GM23338 (cell line): ENCODE data around the gene CHST11. TPM values are rescaled to one million over a fixed set of nuclear protein-coding genes. Genes with fewer than 3 reads are reported as not detected.

Experiments
- ATAC-seq: fragments of 200-7000 bp; cut with Tn5 transposase; 3 replicates; pipeline ENCODE4 v1.9.1; 2020
- DNase-seq: peaks from one replicate; pipeline ENCODE4 v3.0.0-alpha.2; 2015; ENCODE audit warnings: low spot score
- H2AFZ ChIP-seq: fragments of 200-600 bp; sonication (generic); 2 replicates; pipeline ENCODE4 v1.8.0; 2016; ENCODE audit warnings: antibody characterized with exemption, mild to moderate bottlenecking, moderate library complexity
- H3F3A ChIP-seq: fragments of 200-600 bp; sonication (generic); replicated peaks from 2 replicates; pipeline ENCODE4 v1.8.0; 2017; ENCODE audit warnings: antibody characterized with exemption, mixed run types, low read depth
- H3K27ac ChIP-seq: fragments of 200-600 bp; sonication (generic); 2 replicates; pipeline ENCODE4 v1.6.1; 2016; ENCODE audit warnings: low read depth
- H3K27me3 ChIP-seq: fragments of 200-600 bp; sonication (generic); 2 replicates; pipeline ENCODE4 v1.8.0; 2016; ENCODE audit warnings: mild to moderate bottlenecking, mixed run types, moderate library complexity; ENCODE audit not compliant: insufficient read depth
- H3K36me3 ChIP-seq: fragments of 200-600 bp; sonication (generic); 2 replicates; pipeline ENCODE4 v1.8.0; 2016; ENCODE audit warnings: mild to moderate bottlenecking; ENCODE audit not compliant: insufficient read depth
- H3K4me1 ChIP-seq: fragments of 200-600 bp; sonication (generic); 2 replicates; pipeline ENCODE4 v1.8.0; 2016; ENCODE audit warnings: mild to moderate bottlenecking, moderate library complexity; ENCODE audit not compliant: insufficient read depth
- H3K4me2 ChIP-seq: fragments of 200-600 bp; sonication (generic); 2 replicates; pipeline ENCODE4 v1.7.1; 2017; ENCODE audit warnings: mixed run types
- H3K4me3 ChIP-seq: fragments of 200-600 bp; sonication (generic); 2 replicates; pipeline ENCODE4 v1.6.1; 2016; ENCODE audit warnings: mixed run types
- H3K79me2 ChIP-seq: fragments of 200-600 bp; sonication (generic); replicated peaks from 2 replicates; pipeline ENCODE4 v1.8.0; 2017; ENCODE audit warnings: mild to moderate bottlenecking; ENCODE audit not compliant: insufficient read depth
- H3K9me2 ChIP-seq: fragments of 200-600 bp; sonication (generic); 2 replicates; pipeline ENCODE4 v1.8.0; 2017; ENCODE audit not compliant: insufficient read depth
- H4K20me1 ChIP-seq: fragments of 200-600 bp; sonication (generic); replicated peaks from 2 replicates; pipeline ENCODE4 v1.8.0; 2017; ENCODE audit warnings: mild to moderate bottlenecking; ENCODE audit not compliant: insufficient read depth
- H3K27ac Mint-ChIP-seq: 2 replicates; pipeline ENCODE4 v1.8.0; 2020; ENCODE audit warnings: inconsistent platforms, mild to moderate bottlenecking, moderate library complexity, mixed read lengths
- H3K27me3 Mint-ChIP-seq: 3 replicates; pipeline ENCODE4 v1.8.0; 2022; ENCODE audit warnings: low read depth, mild to moderate bottlenecking, moderate library complexity, mixed read lengths, inconsistent platforms; ENCODE audit not compliant: insufficient read depth, poor library complexity
- H3K36me3 Mint-ChIP-seq: 3 replicates; pipeline ENCODE4 v1.8.0; 2021; ENCODE audit warnings: low read depth, mild to moderate bottlenecking, inconsistent platforms, moderate library complexity, mixed read lengths
- H3K4me1 Mint-ChIP-seq: 3 replicates; pipeline ENCODE4 v1.8.0; 2020; ENCODE audit warnings: mild to moderate bottlenecking, inconsistent platforms, mixed read lengths
- H3K4me3 Mint-ChIP-seq: 3 replicates; pipeline ENCODE4 v1.8.0; 2021; ENCODE audit warnings: moderate library complexity, mild to moderate bottlenecking, inconsistent platforms, mixed read lengths
- H3K9me3 Mint-ChIP-seq: 3 replicates; pipeline ENCODE4 v1.8.0; 2020; ENCODE audit warnings: moderate library complexity, mild to moderate bottlenecking, inconsistent platforms, mixed read lengths
- CREB1 ChIP-seq: fragments of 250-450 bp; sonication (Bioruptor Pico); IDR thresholded peaks from 2 replicates; pipeline ENCODE4 v1.5.0; 2020; ENCODE audit warnings: low read depth, mild to moderate bottlenecking, moderate library complexity
- ETS1 ChIP-seq: IDR thresholded peaks from 2 replicates; pipeline ENCODE4 v1.6.1; 2016; ENCODE audit warnings: antibody characterized with exemption
- EZH2 ChIP-seq: fragments of 200-600 bp; sonication (generic); IDR thresholded peaks from one replicate; pipeline ENCODE4 v1.8.0; 2017; ENCODE audit warnings: antibody characterized with exemption, mild to moderate bottlenecking, low read depth; ENCODE audit not compliant: unreplicated experiment
- EZH2phosphoT487 ChIP-seq: fragments of 200-600 bp; sonication (generic); IDR thresholded peaks from one replicate; pipeline ENCODE4 v1.8.1; 2018; ENCODE audit warnings: antibody characterized with exemption; ENCODE audit not compliant: unreplicated experiment
- NANOG ChIP-seq: IDR thresholded peaks from 2 replicates; pipeline ENCODE4 v1.6.1; 2016; ENCODE audit warnings: antibody characterized with exemption, borderline replicate concordance
- ZNF114 ChIP-seq: fragments of 250-450 bp; sonication (Bioruptor Pico); IDR thresholded peaks from 2 replicates; pipeline ENCODE4 v1.5.0; 2020; ENCODE audit warnings: mild to moderate bottlenecking, moderate library complexity
- polyA plus RNA-seq: library from polyadenylated mRNA; unstranded; fragments of >200 nt; fragmentation: Nextera tagmentation; extraction: Ambion mirVana; gene quantifications from 2 replicates; pipeline ENCODE4 v1.2.1, GENCODE V29; 2016
- total RNA-seq: library from RNA; depleted of rRNA; stranded (reverse); fragments of >200 nt; shearing (Covaris generic); gene quantifications from 2 replicates; pipeline ENCODE4 v1.2.3, GENCODE V29; 2014
- TF ChIP-seq, protein P1 (sequence below): fragments of 250-450 bp; sonication (Bioruptor Pico); IDR thresholded peaks from 2 replicates; pipeline ENCODE4 v1.5.0; 2020; ENCODE audit warnings: mild to moderate bottlenecking, moderate library complexity
- TF ChIP-seq, protein P2 (sequence below), 2 experiments: fragments of 200-600 bp in 1 of 2; sonication (generic) in 1 of 2; conservative IDR thresholded peaks; 2 replicates each; pipeline versions ENCODE4 v1.5.1 to v1.6.1; 2016 to 2017; ENCODE audit warnings: antibody characterized with exemption in 2 of 2, low read depth in 2 of 2, mild to moderate bottlenecking in 2 of 2, moderate library complexity in 1 of 2
- TF ChIP-seq, protein P3 (sequence below): IDR thresholded peaks from one replicate; pipeline ENCODE4 v1.6.1; 2018; ENCODE audit warnings: antibody characterized with exemption; ENCODE audit not compliant: unreplicated experiment

The CHST11 gene
- total and polyA plus RNA-seq, 2 experiments from 2014 or later: 7.7 to 25.7 TPM

GRCh38 chr12:104713444-104713843 lies 256.7 kb downstream of the CHST11 start:
- Mint-ChIP-seq H3K36me3 (no peaks in the 10 kb centered on the region), H3K4me3 (no peak overlapping the region), H3K27me3 (peaks cover 11% of the 10 kb centered on the region), H3K4me1 (peaks cover 43% of the 10 kb centered on the region), H3K9me3 (no peaks in the 10 kb centered on the region), H3K27ac (no peak overlapping the region)
- H3K27me3 ChIP-seq: no peaks in the 10 kb centered on the region
- ATAC-seq: peak; percentile 52
- H3K4me2 ChIP-seq: no peak overlapping the region
- DNase-seq: peak; percentile 23
- H2AFZ ChIP-seq: no peak overlapping the region
- H3F3A ChIP-seq: no peaks in the 10 kb centered on the region
- H3K27ac ChIP-seq: no peak overlapping the region
- H3K79me2 ChIP-seq: no peaks in the 10 kb centered on the region
- no peaks in the 10 kb centered on the region for H4K20me1 ChIP-seq
- TF ChIP-seq NANOG: no peak
- no peak for TF ChIP-seq EZH2
- TF ChIP-seq, protein P1, sequence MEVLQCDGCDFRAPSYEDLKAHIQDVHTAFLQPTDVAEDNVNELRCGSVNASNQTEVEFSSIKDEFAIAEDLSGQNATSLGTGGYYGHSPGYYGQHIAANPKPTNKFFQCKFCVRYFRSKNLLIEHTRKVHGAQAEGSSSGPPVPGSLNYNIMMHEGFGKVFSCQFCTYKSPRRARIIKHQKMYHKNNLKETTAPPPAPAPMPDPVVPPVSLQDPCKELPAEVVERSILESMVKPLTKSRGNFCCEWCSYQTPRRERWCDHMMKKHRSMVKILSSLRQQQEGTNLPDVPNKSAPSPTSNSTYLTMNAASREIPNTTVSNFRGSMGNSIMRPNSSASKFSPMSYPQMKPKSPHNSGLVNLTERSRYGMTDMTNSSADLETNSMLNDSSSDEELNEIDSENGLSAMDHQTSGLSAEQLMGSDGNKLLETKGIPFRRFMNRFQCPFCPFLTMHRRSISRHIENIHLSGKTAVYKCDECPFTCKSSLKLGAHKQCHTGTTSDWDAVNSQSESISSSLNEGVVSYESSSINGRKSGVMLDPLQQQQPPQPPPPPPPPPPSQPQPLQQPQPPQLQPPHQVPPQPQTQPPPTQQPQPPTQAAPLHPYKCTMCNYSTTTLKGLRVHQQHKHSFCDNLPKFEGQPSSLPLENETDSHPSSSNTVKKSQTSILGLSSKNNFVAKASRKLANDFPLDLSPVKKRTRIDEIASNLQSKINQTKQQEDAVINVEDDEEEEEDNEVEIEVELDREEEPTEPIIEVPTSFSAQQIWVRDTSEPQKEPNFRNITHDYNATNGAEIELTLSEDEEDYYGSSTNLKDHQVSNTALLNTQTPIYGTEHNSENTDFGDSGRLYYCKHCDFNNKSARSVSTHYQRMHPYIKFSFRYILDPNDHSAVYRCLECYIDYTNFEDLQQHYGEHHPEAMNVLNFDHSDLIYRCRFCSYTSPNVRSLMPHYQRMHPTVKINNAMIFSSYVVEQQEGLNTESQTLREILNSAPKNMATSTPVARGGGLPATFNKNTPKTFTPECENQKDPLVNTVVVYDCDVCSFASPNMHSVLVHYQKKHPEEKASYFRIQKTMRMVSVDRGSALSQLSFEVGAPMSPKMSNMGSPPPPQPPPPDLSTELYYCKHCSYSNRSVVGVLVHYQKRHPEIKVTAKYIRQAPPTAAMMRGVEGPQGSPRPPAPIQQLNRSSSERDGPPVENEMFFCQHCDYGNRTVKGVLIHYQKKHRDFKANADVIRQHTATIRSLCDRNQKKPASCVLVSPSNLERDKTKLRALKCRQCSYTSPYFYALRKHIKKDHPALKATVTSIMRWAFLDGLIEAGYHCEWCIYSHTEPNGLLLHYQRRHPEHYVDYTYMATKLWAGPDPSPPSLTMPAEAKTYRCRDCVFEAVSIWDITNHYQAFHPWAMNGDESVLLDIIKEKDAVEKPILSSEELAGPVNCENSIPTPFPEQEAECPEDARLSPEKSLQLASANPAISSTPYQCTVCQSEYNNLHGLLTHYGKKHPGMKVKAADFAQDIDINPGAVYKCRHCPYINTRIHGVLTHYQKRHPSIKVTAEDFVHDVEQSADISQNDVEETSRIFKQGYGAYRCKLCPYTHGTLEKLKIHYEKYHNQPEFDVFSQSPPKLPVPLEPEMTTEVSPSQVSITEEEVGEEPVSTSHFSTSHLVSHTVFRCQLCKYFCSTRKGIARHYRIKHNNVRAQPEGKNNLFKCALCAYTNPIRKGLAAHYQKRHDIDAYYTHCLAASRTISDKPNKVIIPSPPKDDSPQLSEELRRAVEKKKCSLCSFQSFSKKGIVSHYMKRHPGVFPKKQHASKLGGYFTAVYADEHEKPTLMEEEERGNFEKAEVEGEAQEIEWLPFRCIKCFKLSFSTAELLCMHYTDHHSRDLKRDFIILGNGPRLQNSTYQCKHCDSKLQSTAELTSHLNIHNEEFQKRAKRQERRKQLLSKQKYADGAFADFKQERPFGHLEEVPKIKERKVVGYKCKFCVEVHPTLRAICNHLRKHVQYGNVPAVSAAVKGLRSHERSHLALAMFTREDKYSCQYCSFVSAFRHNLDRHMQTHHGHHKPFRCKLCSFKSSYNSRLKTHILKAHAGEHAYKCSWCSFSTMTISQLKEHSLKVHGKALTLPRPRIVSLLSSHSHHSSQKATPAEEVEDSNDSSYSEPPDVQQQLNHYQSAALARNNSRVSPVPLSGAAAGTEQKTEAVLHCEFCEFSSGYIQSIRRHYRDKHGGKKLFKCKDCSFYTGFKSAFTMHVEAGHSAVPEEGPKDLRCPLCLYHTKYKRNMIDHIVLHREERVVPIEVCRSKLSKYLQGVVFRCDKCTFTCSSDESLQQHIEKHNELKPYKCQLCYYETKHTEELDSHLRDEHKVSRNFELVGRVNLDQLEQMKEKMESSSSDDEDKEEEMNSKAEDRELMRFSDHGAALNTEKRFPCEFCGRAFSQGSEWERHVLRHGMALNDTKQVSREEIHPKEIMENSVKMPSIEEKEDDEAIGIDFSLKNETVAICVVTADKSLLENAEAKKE (CRISPR knock-in tag): no peak
- TF ChIP-seq ETS1: no peak
- TF ChIP-seq, protein P2, sequence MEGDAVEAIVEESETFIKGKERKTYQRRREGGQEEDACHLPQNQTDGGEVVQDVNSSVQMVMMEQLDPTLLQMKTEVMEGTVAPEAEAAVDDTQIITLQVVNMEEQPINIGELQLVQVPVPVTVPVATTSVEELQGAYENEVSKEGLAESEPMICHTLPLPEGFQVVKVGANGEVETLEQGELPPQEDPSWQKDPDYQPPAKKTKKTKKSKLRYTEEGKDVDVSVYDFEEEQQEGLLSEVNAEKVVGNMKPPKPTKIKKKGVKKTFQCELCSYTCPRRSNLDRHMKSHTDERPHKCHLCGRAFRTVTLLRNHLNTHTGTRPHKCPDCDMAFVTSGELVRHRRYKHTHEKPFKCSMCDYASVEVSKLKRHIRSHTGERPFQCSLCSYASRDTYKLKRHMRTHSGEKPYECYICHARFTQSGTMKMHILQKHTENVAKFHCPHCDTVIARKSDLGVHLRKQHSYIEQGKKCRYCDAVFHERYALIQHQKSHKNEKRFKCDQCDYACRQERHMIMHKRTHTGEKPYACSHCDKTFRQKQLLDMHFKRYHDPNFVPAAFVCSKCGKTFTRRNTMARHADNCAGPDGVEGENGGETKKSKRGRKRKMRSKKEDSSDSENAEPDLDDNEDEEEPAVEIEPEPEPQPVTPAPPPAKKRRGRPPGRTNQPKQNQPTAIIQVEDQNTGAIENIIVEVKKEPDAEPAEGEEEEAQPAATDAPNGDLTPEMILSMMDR (conservative IDR thresholded peaks at IDR 0.05; ENCODE audit: low read depth in 2 of 2): no peak
- TF ChIP-seq EZH2phosphoT487: no peak
- no peak for TF ChIP-seq ZNF114 (CRISPR knock-in tag)
- no peak for TF ChIP-seq CREB1 (CRISPR knock-in tag)
- TF ChIP-seq, protein P3, sequence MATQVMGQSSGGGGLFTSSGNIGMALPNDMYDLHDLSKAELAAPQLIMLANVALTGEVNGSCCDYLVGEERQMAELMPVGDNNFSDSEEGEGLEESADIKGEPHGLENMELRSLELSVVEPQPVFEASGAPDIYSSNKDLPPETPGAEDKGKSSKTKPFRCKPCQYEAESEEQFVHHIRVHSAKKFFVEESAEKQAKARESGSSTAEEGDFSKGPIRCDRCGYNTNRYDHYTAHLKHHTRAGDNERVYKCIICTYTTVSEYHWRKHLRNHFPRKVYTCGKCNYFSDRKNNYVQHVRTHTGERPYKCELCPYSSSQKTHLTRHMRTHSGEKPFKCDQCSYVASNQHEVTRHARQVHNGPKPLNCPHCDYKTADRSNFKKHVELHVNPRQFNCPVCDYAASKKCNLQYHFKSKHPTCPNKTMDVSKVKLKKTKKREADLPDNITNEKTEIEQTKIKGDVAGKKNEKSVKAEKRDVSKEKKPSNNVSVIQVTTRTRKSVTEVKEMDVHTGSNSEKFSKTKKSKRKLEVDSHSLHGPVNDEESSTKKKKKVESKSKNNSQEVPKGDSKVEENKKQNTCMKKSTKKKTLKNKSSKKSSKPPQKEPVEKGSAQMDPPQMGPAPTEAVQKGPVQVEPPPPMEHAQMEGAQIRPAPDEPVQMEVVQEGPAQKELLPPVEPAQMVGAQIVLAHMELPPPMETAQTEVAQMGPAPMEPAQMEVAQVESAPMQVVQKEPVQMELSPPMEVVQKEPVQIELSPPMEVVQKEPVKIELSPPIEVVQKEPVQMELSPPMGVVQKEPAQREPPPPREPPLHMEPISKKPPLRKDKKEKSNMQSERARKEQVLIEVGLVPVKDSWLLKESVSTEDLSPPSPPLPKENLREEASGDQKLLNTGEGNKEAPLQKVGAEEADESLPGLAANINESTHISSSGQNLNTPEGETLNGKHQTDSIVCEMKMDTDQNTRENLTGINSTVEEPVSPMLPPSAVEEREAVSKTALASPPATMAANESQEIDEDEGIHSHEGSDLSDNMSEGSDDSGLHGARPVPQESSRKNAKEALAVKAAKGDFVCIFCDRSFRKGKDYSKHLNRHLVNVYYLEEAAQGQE: no peak
- peaks cover 19% of the 10 kb centered on the region for H3K4me1 ChIP-seq
- no peak overlapping the region for H3K4me3 ChIP-seq
- no peaks in the 10 kb centered on the region for H3K36me3 ChIP-seq
- no peaks in the 10 kb centered on the region for H3K9me2 ChIP-seq
